ENCODE measurements around the gene CXXC5. TPM values are rescaled to one million over a fixed set of nuclear protein-coding genes. Genes with fewer than 3 reads are reported as not detected.

Gene CXXC5
- total and polyA plus RNA-seq, 8 donors: 18.3 to 101 (median 26.5) TPM

DNA sequence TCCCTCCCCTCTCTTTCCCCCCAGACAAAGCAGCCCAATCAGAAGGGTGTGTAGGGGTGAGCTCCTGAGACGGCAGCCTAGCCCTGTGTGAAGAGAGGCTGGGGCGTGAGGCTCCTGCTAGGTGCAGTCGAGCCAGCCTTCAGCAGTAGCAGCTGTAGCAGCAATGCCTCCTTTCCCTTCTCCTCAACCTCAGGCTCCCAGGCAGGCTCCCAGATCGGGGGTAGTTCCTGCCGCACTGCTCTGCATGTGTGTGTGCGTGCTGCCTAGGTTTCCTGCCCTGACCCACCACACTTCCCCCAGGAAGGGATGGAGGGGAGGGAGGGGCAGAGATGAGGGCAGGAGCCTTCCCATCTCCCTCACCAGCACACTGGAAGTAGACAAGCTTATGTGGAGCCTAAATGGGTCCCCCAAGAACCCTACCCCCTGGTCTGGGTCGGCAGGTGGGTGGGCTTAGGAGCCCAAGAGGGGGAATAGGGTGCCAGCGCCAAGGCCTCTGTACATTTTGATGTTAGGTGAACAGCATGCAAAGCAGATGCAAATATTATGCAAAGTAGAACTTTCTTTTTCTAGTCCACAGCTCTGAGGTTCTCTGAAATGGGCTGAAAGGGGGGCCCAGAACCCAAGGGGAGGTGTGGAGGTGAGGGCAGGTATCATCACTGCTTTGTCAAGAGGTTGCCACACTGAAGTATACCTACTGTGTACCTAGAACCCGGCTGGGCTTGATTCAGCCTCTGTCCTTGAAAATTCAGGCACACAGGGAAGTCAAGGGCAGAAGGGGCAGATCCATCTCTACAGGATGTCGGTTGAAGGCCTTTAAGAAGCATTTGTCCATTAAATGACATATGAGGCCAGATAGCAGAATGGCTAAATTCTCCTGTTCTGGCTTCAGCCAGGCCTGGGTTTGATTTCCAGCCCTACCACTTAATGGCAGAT, 57.8 kb downstream of the CXXC5 start:
- intact Hi-C loops (cut with DNase I; ENCODE audit: low total_unique reads): no loop called here
- Histone ChIP-seq H3K27ac (no peak overlapping the region), H3K9me3 (no peaks in the 10 kb centered on the region), H3K27me3 (peaks cover 0 to 19% (median 2%) of the 10 kb centered on the region in 3 donors), H3K4me1 (peaks cover 32 to 41% (median 38%) of the 10 kb centered on the region in 4 donors), H3K36me3 (no peaks in the 10 kb centered on the region), H3K4me3 (no peak overlapping the region)
- no peak for DNase-seq
- 62 to 74% (median 65%) methylated on average over 7 to 10 of the region's 10 CpGs for WGBS, 5 donors
- TF ChIP-seq POLR2A (IDR thresholded peaks at IDR 0.05) (no peak), POLR2AphosphoS5 (IDR thresholded peaks at IDR 0.05) (no peak), EP300 (IDR thresholded peaks at IDR 0.05) (no peak)
- TF ChIP-seq, protein P1, sequence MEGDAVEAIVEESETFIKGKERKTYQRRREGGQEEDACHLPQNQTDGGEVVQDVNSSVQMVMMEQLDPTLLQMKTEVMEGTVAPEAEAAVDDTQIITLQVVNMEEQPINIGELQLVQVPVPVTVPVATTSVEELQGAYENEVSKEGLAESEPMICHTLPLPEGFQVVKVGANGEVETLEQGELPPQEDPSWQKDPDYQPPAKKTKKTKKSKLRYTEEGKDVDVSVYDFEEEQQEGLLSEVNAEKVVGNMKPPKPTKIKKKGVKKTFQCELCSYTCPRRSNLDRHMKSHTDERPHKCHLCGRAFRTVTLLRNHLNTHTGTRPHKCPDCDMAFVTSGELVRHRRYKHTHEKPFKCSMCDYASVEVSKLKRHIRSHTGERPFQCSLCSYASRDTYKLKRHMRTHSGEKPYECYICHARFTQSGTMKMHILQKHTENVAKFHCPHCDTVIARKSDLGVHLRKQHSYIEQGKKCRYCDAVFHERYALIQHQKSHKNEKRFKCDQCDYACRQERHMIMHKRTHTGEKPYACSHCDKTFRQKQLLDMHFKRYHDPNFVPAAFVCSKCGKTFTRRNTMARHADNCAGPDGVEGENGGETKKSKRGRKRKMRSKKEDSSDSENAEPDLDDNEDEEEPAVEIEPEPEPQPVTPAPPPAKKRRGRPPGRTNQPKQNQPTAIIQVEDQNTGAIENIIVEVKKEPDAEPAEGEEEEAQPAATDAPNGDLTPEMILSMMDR (IDR thresholded peaks at IDR 0.05): no peak

DNA sequence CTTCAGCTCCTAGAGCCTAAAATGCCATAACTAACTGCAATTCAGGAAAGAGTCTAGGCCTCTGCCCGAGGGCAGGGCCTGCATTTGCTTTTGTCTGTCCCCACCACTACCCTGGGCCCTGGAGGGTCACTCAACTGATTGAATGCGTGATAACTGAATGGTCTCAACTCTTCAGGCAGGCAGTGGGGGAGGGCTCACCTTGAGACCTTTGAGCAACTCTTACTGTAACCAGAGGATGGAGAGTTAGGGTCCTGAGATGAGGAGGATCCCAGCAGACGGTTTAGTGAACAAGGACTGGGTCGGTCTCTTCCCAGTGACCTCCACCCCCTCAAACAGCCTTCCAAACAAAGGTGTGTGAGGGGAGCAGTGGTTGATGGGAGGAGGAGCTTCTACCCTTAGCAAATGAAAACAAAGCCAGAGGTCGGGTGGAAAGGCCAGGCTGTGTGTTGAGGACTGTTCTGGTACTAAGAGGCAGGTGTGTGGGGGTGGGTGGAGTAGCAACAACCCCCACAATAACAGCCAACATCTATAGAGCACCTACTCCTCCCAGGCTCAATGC, 59.4 kb downstream of the CXXC5 start:
- no peaks in the 10 kb centered on the region for H3K9me3 ChIP-seq
- TF ChIP-seq POLR2A (IDR thresholded peaks at IDR 0.05) (no peak), POLR2AphosphoS5 (IDR thresholded peaks at IDR 0.05) (no peak), EP300 (IDR thresholded peaks at IDR 0.05) (no peak)
- TF ChIP-seq, protein P1 (IDR thresholded peaks at IDR 0.05): no peak
- H3K27ac ChIP-seq: peak overlapping the region in 1 of 5 donors; percentile 75
- peaks cover 39 to 50% (median 44%) of the 10 kb centered on the region in 4 donors for H3K4me1 ChIP-seq
- 66 to 81% (median 77%) methylated on average over 5 of the region's 5 CpGs for WGBS, 5 donors
- peaks cover 0 to 35% (median 7%) of the 10 kb centered on the region in 3 donors for H3K27me3 ChIP-seq
- DNase-seq: peak in 1 of 2 donors; percentile 40
- intact Hi-C loops (cut with DNase I; ENCODE audit: low total_unique reads): no loop called here
- no peaks in the 10 kb centered on the region for H3K36me3 ChIP-seq
- no peak overlapping the region for H3K4me3 ChIP-seq

DNA sequence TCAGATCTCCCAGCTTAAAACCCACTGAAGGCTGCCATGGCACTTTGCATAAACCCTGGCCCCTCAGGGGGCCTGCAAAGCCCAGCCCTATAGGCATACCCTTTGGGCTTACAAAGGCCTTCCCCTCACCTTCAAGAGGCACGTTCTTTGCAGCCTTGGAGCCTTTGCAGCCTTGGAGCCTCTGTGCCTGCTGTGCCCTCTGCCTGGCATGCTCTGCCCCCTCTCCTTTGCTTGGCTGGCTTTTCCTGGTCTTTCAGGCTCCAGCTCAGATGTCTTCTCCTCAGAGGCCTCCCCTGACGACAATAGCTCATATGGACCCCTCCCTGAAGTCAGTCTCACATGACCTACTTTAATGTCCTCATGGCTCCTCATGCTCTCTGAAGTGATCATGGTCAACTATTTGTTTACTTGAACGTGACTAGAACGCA, 60.3 kb downstream of the CXXC5 start:
- Histone ChIP-seq H3K9me3 (no peaks in the 10 kb centered on the region), H3K27me3 (peaks cover 0 to 36% (median 7%) of the 10 kb centered on the region in 3 donors), H3K36me3 (no peaks in the 10 kb centered on the region), H3K4me1 (peaks cover 39 to 50% (median 44%) of the 10 kb centered on the region in 4 donors), H3K27ac (peak overlapping the region in 4 of 5 donors; percentile 48 to 75 (median 62)), H3K4me3 (no peak overlapping the region)
- peak in 1 of 2 donors; percentile 43 for DNase-seq
- TF ChIP-seq EP300 (IDR thresholded peaks at IDR 0.05): no peak
- TF ChIP-seq POLR2AphosphoS5 (IDR thresholded peaks at IDR 0.05): no peak
- TF ChIP-seq, protein P1 (IDR thresholded peaks at IDR 0.05): no peak
- no peak for TF ChIP-seq POLR2A (IDR thresholded peaks at IDR 0.05)
- intact Hi-C loops (cut with DNase I; ENCODE audit: low total_unique reads): no loop called here
- 76 to 80% (median 78%) methylated on average over 4 of the region's 4 CpGs for WGBS, 5 donors

DNA sequence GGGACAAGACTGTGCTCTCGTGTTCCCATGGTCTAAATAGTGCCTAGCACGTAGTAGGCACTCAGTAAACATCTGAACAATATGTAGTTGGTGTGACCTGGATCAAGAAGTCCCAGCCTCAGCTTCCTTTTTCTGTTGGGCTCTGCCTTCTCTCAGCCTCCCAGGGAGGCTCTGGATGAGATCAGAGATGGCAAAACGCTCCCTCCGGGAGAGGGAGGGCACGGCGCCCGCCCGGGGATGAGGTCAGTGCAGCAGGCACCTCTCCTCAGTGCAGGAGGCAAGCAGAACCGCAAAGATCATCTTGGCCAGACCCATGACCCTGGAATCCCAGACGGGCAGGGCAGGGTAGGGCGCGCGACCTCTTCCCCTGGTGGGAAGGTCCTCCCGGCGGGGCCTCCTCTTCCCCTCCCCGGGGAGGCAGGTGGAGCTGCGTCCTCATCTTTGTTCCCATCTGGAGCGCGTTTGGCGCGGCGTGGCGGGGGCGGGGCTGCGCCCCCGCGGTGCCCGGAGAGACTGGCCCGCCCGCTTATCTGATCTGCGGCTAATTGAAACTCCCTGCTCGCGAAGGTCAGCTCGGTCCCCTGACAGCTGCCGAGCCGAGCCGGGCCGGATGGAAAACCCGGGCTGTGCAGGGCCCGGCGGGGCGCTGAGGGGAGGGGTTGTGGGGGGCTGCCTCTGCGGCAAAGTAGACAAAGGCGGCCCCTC, 60.9 kb downstream of the CXXC5 start:
- Histone ChIP-seq H3K27me3 (peaks cover 0 to 36% (median 7%) of the 10 kb centered on the region in 3 donors), H3K4me1 (peaks cover 39 to 50% (median 44%) of the 10 kb centered on the region in 4 donors), H3K36me3 (no peaks in the 10 kb centered on the region), H3K27ac (peak overlapping the region; percentile 9 to 75 (median 54)), H3K9me3 (no peaks in the 10 kb centered on the region), H3K4me3 (peak overlapping the region; percentile 20 to 64 (median 53))
- peak; percentile 57 to 88 for DNase-seq
- TF ChIP-seq, protein P1 (IDR thresholded peaks at IDR 0.05): no peak
- TF ChIP-seq POLR2AphosphoS5 (IDR thresholded peaks at IDR 0.05): peak in 2 of 3 donors; percentile 10 to 25
- intact Hi-C loops (cut with DNase I; ENCODE audit: low total_unique reads): no loop called here
- 7 to 15% (median 15%) methylated on average over 15 to 41 of the region's 44 CpGs for WGBS, 5 donors
